GM10248 (cell line): Measurements from ENCODE around the gene OLFM2.

ENCODE experiments used
- CTCF ChIA-PET: fragments of 300-600 bp; sonication (Branson Sonifier 250); formaldehyde crosslinking; extraction: SDS; loops from one replicate; lab custom pipeline; 2021; ENCODE audit warnings: antibody characterized with exemption; lab: Yijun Ruan, JAX
- POLR2A ChIA-PET: fragments of 350-650 bp; sonication (Branson Sonifier 250); formaldehyde crosslinking; extraction: SDS; loops from one replicate; lab custom pipeline; 2020; ENCODE audit warnings: antibody characterized with exemption; lab: Yijun Ruan, JAX
- DNase-seq: peaks from one replicate; pipeline ENCODE4 v3.0.0; 2012; ENCODE audit errors: extremely low spot score
- CTCF ChIP-seq: IDR thresholded peaks from 2 replicates; pipeline ENCODE4 v1.5.1; 2012; ENCODE audit warnings: mild to moderate bottlenecking, low read depth; ENCODE audit errors: extremely low read depth, missing control alignments, control extremely low read depth

OLFM2 gene

GRCh38 chr19:9936326-9937000 lies at the start of gene OLFM2:
OLFM2 (minus strand) TSS chr19:9936515; CDS start chr19:9936366, 149 bp downstream.
- DNase-seq: peak; percentile 50
- ChIA-PET POLR2A (no interaction called here), CTCF (no interaction called here)
- TF ChIP-seq CTCF: no peak

GRCh38 chr19:9981406-9982260 lies 45.3 kb upstream of the OLFM2 start:
- no peak for TF ChIP-seq CTCF
- ChIA-PET POLR2A (no interaction called here), CTCF (interaction anchor here (1.0 to 3.0 kb wide), 3 partner anchors 18 to 46 kb away, joined by 3 to 7 read pairs (median 3); no protein-coding TSS in a partner anchor)
- no peak for DNase-seq

- ChIA-PET CTCF (no interaction called here), POLR2A (no interaction called here)
- no peak for TF ChIP-seq CTCF
- DNase-seq: no peak
Observed at GRCh38 chr19:9972103-9972502, 35.8 kb upstream of the OLFM2 start.

GRCh38 chr19:9971166-9971897 lies 35.0 kb upstream of the OLFM2 start:
- CTCF ChIA-PET: interaction anchor here (1.0 kb wide), 1 partner anchor 29 kb away, joined by 3 read pairs; no protein-coding TSS in a partner anchor
- no peak for TF ChIP-seq CTCF
- POLR2A ChIA-PET: no interaction called here
- DNase-seq: no peak

GRCh38 chr19:9970481-9970880 lies 34.2 kb upstream of the OLFM2 start:
- TF ChIP-seq CTCF: no peak
- CTCF ChIA-PET: interaction anchor here (1.0 kb wide), 1 partner anchor 30 kb away, joined by 3 read pairs; no protein-coding TSS in a partner anchor

GRCh38 chr19:9969688-9969975 lies 33.3 kb upstream of the OLFM2 start:
- ChIA-PET CTCF (no interaction called here), POLR2A (no interaction called here)
- no peak for DNase-seq
- no peak for TF ChIP-seq CTCF

More at GRCh38 chr19:9970481-9970880, 34.2 kb upstream of the OLFM2 start:
- DNase-seq: no peak
- POLR2A ChIA-PET: no interaction called here
